ENCODE results near the gene TMEM236. TPM values are rescaled to one million over a fixed set of nuclear protein-coding genes. Genes with fewer than 3 reads are reported as not detected.

Gene TMEM236
- total and polyA plus RNA-seq, 2 of the 4 experiments (the other 2 are of a cell fraction): not detected

DNA sequence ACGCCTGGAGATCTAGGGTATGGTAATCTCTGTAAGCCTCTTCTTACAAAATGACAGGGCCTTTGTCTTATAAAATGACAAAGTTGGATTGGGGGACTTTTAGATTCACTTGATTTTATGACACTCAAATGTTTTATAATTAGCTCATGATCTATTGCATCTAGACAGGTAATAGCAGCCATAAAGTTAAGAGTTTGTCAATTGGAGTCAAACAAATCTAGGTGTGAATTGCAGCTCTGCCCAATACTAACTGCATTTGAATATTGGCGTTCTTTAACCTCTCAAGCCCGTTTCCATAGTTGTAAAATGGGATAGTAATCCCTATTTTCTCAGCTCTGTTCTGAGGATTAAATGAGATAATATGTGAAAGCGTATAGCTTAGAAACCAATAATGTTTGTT is 43.1 kb downstream of the TMEM236 start:
- H3K9ac ChIP-seq (ENCODE audit: low read depth, low read length): no peak overlapping the region
- no peak overlapping the region for H3K27ac ChIP-seq (ENCODE audit: insufficient read depth, low read length)
- ATAC-seq (ENCODE audit: low read depth): no peak
- POLR2A ChIA-PET (ENCODE audit: unreplicated experiment): no interaction called here
- H3K4me3 ChIP-seq (ENCODE audit: insufficient read depth, low read depth, low read length): no peak overlapping the region
- BruUV-seq (replicated peaks): no TSS peak
- no peak overlapping the region for H2AK9ac ChIP-seq (replicated peaks; ENCODE audit: low read depth, low read length, poor library complexity)
- H3K4me2 ChIP-seq (ENCODE audit: low read depth, low read length): no peak overlapping the region
- WGBS, 2 experiments (ENCODE audit: extremely low coverage in 2 of 2, insufficient read length in 1 of 2): no CpG with 5 or more reads among the region's 4 CpGs
- TF ChIP-seq BHLHE40 (IDR thresholded peaks at IDR 0.05; ENCODE audit: low read depth, low read length) (no peak), MAFK (IDR thresholded peaks at IDR 0.05; ENCODE audit: low read depth, low read length) (no peak), CEBPB (IDR thresholded peaks at IDR 0.05; ENCODE audit: low read depth, low read length) (no peak), RCOR1 (IDR thresholded peaks at IDR 0.05; ENCODE audit: insufficient replicate concordance, low read length) (no peak), RFX5 (IDR thresholded peaks at IDR 0.05; ENCODE audit: low read depth, low read length) (no peak), MAZ (IDR thresholded peaks at IDR 0.05; ENCODE audit: borderline replicate concordance, low read depth, low read length) (no peak), USF2 (IDR thresholded peaks at IDR 0.05; ENCODE audit: low read depth, low read length) (no peak), CHD1 (IDR thresholded peaks at IDR 0.05; ENCODE audit: low read depth, low read length) (no peak), POLR2A (IDR thresholded peaks at IDR 0.05; ENCODE audit: low read depth, low read length) (no peak), NFE2L2 (IDR thresholded peaks at IDR 0.05; ENCODE audit: low read depth, low read length) (no peak), SMC3 (IDR thresholded peaks at IDR 0.05; ENCODE audit: low read depth, low read length) (no peak), MXI1 (IDR thresholded peaks at IDR 0.05; ENCODE audit: borderline replicate concordance, low read depth, low read length) (no peak)
- TF ChIP-seq, protein P1, sequence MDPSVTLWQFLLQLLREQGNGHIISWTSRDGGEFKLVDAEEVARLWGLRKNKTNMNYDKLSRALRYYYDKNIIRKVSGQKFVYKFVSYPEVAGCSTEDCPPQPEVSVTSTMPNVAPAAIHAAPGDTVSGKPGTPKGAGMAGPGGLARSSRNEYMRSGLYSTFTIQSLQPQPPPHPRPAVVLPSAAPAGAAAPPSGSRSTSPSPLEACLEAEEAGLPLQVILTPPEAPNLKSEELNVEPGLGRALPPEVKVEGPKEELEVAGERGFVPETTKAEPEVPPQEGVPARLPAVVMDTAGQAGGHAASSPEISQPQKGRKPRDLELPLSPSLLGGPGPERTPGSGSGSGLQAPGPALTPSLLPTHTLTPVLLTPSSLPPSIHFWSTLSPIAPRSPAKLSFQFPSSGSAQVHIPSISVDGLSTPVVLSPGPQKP (IDR thresholded peaks at IDR 0.05; ENCODE audit: borderline replicate concordance, low read depth, low read length): no peak
- TF ChIP-seq, protein P2, sequence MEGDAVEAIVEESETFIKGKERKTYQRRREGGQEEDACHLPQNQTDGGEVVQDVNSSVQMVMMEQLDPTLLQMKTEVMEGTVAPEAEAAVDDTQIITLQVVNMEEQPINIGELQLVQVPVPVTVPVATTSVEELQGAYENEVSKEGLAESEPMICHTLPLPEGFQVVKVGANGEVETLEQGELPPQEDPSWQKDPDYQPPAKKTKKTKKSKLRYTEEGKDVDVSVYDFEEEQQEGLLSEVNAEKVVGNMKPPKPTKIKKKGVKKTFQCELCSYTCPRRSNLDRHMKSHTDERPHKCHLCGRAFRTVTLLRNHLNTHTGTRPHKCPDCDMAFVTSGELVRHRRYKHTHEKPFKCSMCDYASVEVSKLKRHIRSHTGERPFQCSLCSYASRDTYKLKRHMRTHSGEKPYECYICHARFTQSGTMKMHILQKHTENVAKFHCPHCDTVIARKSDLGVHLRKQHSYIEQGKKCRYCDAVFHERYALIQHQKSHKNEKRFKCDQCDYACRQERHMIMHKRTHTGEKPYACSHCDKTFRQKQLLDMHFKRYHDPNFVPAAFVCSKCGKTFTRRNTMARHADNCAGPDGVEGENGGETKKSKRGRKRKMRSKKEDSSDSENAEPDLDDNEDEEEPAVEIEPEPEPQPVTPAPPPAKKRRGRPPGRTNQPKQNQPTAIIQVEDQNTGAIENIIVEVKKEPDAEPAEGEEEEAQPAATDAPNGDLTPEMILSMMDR (conservative IDR thresholded peaks at IDR 0.05; ENCODE audit: low read depth, low read length): no peak
- H3K36me3 ChIP-seq (ENCODE audit: control insufficient read depth, insufficient read depth, low read length): no peaks in the 10 kb centered on the region
- no peak overlapping the region for H3K18ac ChIP-seq (ENCODE audit: low read depth, low read length)
- dilution Hi-C loops (cut with HindIII; ENCODE audit: low sequenced_read_pairs, unreplicated experiment) (no loop called here), intact Hi-C loops (cut with micrococcal nuclease) (no loop called here), in situ Hi-C loops (cut with MboI; ENCODE audit: low sequenced_read_pairs) (no loop called here)
- H2AK5ac ChIP-seq (ENCODE audit: low read depth, low read length): no peak overlapping the region
- DNase-seq: no peak
- no peak overlapping the region for H2AFZ ChIP-seq (replicated peaks; ENCODE audit: low read length, poor library complexity)
- H3K23ac ChIP-seq (ENCODE audit: low read depth, low read length): no peak overlapping the region
- H3K79me1 ChIP-seq (ENCODE audit: low read depth in 1 of 2, low read length in 2 of 2): no peaks in the 10 kb centered on the region
- H2BK20ac ChIP-seq (ENCODE audit: low read depth, low read length): no peak overlapping the region
- H4K5ac ChIP-seq (ENCODE audit: low read depth, low read length): no peak overlapping the region
- H4K20me1 ChIP-seq (ENCODE audit: insufficient read depth, low read length): no peaks in the 10 kb centered on the region
- H2BK15ac ChIP-seq (ENCODE audit: low read depth, low read length): no peak overlapping the region
- H4K8ac ChIP-seq (ENCODE audit: low read depth in 2 of 2, low read length in 2 of 2): no peak overlapping the region
- no peak overlapping the region for H3K14ac ChIP-seq (replicated peaks; ENCODE audit: low read depth, low read length)
- no peaks in the 10 kb centered on the region for H3K9me1 ChIP-seq (ENCODE audit: insufficient read depth, low read length)
- no peaks in the 10 kb centered on the region; the same call in 1 of the 2 replicates for H3K27me3 ChIP-seq (ENCODE audit: control insufficient read depth, insufficient read depth, low read length)
- no peak overlapping the region for H2BK5ac ChIP-seq (ENCODE audit: low read depth, low read length, poor library complexity, severe bottlenecking)
- H3K4me1 ChIP-seq (ENCODE audit: control insufficient read depth, insufficient read depth, low read length): no peaks in the 10 kb centered on the region
- no peak overlapping the region for H2BK120ac ChIP-seq (ENCODE audit: low read depth, low read length)
- no peak overlapping the region for H3K56ac ChIP-seq (ENCODE audit: extremely low read depth, insufficient read depth, low read length)
- CTCF ChIA-PET: no interaction called here
- no peaks in the 10 kb centered on the region for H3K9me3 ChIP-seq (ENCODE audit: control insufficient read depth, insufficient read depth, low read length)
- no peak overlapping the region for H4K91ac ChIP-seq (ENCODE audit: insufficient read depth, low read depth, low read length)
- H3K4ac ChIP-seq (ENCODE audit: low read depth, low read length): no peak overlapping the region
